Liver (tissue), 3 donors: ENCODE results near the gene CTBP1.

ENCODE experiments used
- EGR1 ChIP-seq, 2 donors: IDR thresholded peaks; 2 replicates each; pipeline ENCODE4 v1.6.1; 2016 to 2018; ENCODE audit warnings: antibody characterized with exemption in 2 of 2, low read depth in 2 of 2
- FOXA1 ChIP-seq: IDR thresholded peaks from 2 replicates; pipeline ENCODE4 v1.6.1; 2016; ENCODE audit warnings: antibody characterized with exemption
- JUND ChIP-seq, 2 donors: IDR thresholded peaks; 2 replicates each; pipeline ENCODE4 v1.6.1; 2016; ENCODE audit warnings: antibody characterized with exemption in 2 of 2
- RAD21 ChIP-seq, 2 donors: IDR thresholded peaks; 2 replicates each; pipeline ENCODE4 v1.6.1; 2016; ENCODE audit warnings: antibody characterized with exemption in 2 of 2, mild to moderate bottlenecking in 2 of 2
- REST ChIP-seq: IDR thresholded peaks from 2 replicates; pipeline ENCODE4 v1.6.1; 2016; ENCODE audit warnings: antibody characterized with exemption, mild to moderate bottlenecking
- SP1 ChIP-seq: IDR thresholded peaks from 2 replicates; pipeline ENCODE4 v1.6.1; 2018; ENCODE audit warnings: antibody characterized with exemption, mild to moderate bottlenecking
- YY1 ChIP-seq: IDR thresholded peaks from 2 replicates; pipeline ENCODE4 v1.6.1; 2016; ENCODE audit warnings: antibody characterized with exemption, mild to moderate bottlenecking
- ZBTB33 ChIP-seq: IDR thresholded peaks from 2 replicates; pipeline ENCODE4 v1.6.1; 2016; ENCODE audit warnings: antibody characterized with exemption
- TF ChIP-seq, protein P1 (sequence below): fragments of 150-350 bp; IDR thresholded peaks from 2 replicates; pipeline ENCODE4 v1.5.1; 2017; ENCODE audit warnings: improper control_type of control experiment, low read depth, low read length; ENCODE audit not compliant: missing input control
- TF ChIP-seq, protein P2 (sequence below): IDR thresholded peaks from 2 replicates; pipeline ENCODE4 v1.6.1; 2016; ENCODE audit warnings: antibody characterized with exemption
- donor health status: healthy.
- donor health status: healthy.

DNA sequence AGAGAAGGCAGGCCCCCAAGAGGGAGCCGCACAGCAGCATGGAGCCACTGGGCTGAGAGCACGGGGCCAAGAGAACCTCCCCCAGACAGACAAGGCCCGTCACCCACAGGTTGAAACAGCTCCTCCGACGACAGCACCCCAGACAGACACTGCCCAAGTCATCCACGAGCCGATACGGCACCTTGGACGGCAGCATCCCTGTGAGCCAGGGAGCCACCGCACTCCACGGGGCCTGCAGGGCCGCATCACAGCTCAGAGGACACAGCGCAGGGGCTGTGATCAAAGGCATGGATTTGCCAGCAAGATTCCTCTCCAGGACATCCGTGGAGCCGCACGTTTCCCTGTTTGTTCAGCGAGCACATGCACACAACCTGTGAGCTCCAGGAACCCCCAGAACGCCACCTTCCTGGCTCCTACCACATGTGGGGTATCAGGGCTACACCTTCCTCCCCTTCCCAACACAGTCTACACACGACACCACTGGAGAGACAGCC, 3.9 kb downstream of the CTBP1 start:
- TF ChIP-seq, protein P1, sequence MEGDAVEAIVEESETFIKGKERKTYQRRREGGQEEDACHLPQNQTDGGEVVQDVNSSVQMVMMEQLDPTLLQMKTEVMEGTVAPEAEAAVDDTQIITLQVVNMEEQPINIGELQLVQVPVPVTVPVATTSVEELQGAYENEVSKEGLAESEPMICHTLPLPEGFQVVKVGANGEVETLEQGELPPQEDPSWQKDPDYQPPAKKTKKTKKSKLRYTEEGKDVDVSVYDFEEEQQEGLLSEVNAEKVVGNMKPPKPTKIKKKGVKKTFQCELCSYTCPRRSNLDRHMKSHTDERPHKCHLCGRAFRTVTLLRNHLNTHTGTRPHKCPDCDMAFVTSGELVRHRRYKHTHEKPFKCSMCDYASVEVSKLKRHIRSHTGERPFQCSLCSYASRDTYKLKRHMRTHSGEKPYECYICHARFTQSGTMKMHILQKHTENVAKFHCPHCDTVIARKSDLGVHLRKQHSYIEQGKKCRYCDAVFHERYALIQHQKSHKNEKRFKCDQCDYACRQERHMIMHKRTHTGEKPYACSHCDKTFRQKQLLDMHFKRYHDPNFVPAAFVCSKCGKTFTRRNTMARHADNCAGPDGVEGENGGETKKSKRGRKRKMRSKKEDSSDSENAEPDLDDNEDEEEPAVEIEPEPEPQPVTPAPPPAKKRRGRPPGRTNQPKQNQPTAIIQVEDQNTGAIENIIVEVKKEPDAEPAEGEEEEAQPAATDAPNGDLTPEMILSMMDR = no peak
- TF ChIP-seq, protein P2, sequence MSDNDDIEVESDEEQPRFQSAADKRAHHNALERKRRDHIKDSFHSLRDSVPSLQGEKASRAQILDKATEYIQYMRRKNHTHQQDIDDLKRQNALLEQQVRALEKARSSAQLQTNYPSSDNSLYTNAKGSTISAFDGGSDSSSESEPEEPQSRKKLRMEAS = no peak
- TF ChIP-seq RAD21 (IDR thresholded peaks at IDR 0.05) (no peak), FOXA1 (no peak), REST (no peak), YY1 (no peak), SP1 (no peak), JUND (IDR thresholded peaks at IDR 0.05) (no peak), EGR1 (IDR thresholded peaks at IDR 0.05; ENCODE audit: low read depth in 2 of 2) (no peak), ZBTB33 (no peak)
